SIG-M5 (cell line): ENCODE data around the gene FCN3.
"Not testable (repeated sequence)": the region's sequence is repeated elsewhere in the genome, so short reads cannot be mapped to it uniquely, and the experiment has no call there.

ENCODE experiments used
- DNase-seq: peaks from one replicate; lab custom pipeline; 2025; lab: John Stamatoyannopoulos, UW

FCN3 gene

DNA sequence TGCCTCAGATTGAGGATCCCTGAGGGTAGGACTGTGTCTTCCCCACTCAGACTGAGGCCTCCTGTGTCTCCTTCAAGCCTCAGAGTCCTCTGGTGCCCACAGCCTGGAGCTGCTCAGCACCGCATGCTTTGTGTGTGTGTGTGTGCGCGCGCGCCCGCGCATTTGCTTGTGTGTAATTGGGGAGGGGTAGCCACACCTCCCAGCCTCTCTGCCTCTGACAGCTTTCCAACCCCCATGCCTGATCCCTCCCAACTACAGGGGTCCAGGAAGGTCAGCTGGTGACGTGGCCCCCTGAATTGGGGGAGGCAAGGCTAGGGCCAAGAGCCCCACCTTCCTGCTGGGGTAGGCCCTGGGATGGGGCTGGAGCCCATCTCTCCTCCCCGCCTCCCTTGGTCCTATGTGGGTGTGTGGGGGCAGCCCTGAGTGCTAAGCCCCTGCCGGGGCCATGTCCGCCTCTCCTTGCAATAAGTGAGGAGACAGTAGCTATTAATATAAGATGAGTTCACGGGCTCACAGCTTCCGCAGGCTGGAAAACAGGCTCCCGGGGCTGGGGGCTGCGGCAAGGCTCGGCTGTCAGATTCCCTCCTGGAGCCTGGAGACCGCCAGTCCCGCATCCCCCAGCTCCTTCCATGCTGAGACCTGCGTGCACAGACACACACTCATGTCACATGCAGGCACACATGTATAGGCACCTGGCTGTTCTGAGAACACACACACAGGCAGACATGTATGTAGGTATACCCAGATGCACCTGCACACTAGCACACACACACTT lies 24.8 kb upstream of the FCN3 start:
- no peak for DNase-seq

- DNase-seq = no peak
These were observed 24.0 kb upstream of the FCN3 start for GRCh38 chr1:27398405-27399149.

DNA sequence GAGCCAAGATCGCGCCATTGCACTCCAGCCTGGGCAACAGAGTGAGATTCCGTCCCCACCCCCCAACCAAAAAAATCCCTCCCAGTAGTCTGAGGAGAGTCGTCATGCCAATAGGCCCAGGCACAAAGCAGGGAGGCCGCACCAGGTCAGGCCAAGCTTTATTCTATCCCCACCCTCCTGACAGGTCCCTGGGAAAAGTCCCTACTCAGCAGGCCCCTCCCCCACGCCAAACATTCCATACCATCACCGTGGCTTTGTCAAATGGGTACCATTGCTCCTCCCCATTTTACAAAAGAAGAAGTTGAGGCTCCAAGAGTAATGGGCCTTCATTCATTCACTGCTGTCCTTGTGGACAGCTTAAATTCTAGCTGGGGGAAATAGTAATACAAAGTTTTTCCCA lies 23.1 kb upstream of the FCN3 start:
- DNase-seq = no peak

DNA sequence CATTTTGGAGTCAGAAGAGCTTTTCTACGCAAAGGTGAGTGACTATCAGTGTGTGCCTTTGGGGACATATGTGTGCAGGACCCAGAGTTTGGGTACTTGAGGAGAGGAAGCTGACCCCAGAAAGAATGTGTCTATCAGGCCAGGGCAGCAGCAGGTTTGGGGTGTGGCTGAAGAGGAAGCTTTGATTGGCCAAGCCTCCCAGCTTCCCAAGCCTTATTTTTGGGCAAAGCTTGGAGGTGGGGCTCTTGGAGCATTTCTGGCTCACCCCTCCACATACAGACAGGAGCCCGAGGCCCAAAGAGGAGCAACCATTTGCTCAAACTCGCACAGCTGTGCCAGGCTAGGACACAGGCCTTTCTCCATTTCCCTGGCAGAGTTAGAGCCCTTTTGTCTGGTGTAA lies 22.5 kb upstream of the FCN3 start:
- no peak for DNase-seq

DNA sequence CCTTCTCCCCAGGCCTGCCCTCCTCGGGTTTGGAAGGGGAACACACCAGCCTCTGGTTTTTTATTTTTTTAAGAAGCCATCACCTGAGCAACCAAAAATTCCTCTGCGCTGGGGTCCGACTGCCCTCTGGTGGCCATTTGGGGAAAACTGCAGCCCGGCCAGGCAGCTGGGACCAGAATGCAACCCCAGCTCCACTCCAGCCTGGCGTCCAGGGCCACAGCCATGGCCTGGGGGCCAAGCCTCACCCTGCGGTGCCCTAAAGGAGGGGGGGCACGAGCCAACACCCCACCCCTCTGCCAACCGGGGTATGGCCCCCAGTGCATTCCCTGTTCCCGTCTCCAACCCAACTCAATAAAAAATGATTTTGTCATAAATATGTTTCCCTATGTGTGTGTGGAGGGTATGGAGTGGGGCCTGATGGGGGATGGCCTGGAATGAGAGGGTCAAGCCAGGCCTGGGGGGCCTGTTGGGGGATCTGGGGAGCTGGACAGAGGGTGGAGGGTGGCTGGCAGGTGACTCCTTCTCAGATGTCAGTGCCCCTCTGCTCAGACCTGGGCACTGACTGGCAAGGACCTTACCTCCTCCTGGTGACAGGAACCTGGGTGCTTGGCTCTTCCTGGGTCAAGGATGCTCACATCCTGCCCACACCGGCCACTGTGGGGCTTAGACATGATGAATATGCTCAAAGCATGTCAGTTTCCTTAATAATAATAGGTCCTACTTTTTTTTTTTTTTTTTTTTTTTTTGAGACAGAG lies 21.0 kb upstream of the FCN3 start:
- DNase-seq = no peak

DNA sequence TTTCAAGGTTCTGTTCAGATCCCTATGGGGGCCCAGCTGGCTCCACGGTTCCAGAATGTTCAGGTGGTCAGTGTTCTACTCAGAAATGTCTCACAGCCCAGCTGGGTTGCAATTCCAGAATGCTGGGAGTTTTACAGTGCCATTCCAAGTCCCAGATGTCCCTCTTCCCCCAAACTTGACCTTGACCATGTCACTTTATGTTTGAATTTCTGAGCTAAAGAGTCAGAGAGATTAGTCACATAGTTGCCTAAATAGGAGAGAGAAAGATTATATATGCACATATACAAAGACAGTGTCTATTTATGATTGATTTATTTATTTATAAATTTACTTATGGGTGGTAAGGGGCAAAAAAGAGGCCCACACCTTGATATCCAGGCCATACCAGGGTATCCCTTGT lies 20.3 kb upstream of the FCN3 start:
- no peak for DNase-seq

- DNase-seq = no peak
These were observed 19.6 kb upstream of the FCN3 start for GRCh38 chr1:27394282-27394658.

DNA sequence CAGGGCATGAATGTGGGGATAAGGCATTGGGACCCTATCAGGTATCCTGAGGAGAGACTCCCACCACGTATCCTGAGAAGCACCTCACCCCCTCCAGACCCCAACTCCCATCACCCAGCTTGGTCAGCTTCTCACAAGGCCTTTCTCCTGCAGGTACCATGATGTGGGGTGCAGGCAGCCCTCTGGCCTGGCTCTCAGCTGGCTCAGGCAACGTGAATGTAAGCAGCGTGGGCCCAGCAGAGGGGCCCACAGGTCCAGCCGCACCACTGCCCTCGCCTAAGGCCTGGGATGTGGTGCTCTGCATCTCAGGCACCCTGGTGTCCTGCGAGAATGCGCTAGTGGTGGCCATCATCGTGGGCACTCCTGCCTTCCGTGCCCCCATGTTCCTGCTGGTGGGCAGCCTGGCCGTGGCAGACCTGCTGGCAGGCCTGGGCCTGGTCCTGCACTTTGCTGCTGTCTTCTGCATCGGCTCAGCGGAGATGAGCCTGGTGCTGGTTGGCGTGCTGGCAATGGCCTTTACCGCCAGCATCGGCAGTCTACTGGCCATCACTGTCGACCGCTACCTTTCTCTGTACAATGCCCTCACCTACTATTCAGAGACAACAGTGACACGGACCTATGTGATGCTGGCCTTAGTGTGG lies 19.1 kb upstream of the FCN3 start:
- no peak for DNase-seq

GRCh38 chr1:27392778-27393635 lies 18.4 kb upstream of the FCN3 start:
- no peak for DNase-seq

- peak; percentile 51 for DNase-seq
These were observed 17.6 kb upstream of the FCN3 start, which contains the start of gene GPR3 for GRCh38 chr1:27392096-27392777. Gene GPR3, plus strand, starts transcription at chr1:27392622. Its CDS starts 1,177 bp downstream, at chr1:27393799.

DNA sequence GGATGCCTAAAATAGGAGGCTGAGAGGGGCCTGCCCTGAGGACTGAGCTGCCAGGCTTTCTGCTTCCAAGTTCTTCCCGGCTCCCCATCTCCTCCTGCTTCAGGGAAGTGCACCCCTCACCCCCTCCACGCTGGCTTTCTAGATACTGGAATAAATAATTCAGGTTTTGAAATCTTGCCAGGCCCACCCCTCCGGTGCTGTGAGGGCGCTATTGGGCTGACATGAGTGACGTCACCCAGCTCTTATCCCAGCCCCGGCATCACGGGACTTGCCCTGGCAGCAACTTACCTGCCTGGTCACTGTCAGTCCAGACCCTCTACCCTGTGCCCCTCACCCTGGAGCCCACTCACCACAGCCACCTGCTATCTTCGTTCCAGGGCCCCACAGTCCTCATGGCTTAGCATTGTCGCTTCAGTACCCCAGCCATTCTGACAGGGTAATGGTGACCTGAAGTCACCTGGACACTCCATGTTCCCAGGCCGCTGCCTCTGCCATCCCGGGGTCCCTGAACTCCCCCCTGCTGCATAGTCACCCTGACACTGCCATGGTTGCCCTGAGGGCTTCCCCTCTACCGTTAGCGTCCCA lies 17.0 kb upstream of the FCN3 start:
- no peak for DNase-seq

DNA sequence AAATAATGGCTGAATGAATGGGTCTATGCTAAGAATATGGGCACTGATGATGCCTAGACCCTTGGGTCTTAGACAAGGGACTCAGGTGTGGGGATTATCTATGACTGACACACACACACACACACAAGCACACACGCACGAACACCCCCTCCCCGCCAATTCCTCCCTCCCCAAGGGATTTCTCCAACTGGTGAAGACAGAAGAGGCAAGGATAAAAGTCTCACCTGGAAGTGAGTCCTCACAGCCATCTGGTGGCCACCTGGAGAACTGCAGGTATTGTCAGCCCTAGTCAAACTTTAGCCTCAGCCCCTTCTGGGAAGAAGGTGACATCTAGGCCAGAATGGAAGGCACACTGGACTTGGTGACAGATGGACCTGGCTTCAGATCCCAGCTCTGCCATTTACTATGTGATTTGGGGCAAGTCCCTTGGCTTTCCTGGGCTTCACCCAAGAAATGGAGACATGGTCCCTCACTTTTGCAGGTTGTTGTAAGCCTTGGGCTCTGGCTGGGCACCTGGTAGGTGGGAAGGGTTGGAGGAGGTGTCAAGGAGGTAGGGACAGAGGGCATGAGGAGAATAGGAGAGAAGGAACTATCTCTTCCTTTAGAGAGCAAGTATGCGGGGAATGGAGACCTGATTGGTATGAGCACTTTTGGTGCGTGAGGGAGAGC lies 13.8 kb upstream of the FCN3 start:
- no peak for DNase-seq

GRCh38 chr1:27384797-27385196 lies 10.2 kb upstream of the FCN3 start:
- DNase-seq = not testable (repeated sequence)

DNA sequence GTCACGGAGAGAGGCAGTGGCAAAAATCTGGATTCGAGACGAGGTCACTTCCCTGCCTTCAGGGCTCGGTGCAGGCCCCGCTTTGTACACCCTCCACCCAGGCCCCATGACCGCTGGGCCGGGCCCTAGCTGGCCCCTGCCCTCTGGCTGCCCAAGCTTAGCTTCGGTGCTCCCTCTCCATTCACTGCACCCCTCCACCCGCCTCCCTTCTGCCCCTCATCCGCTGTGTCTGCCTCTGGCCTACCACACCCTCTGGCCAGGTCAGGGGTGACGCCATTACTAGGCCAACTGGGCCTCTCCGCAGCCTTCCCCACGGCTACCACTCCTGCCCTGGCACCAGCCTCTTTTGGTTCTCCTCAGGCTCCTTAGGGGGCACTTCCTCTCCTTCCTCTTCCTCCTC lies 9.0 kb upstream of the FCN3 start:
- no peak for DNase-seq

DNA sequence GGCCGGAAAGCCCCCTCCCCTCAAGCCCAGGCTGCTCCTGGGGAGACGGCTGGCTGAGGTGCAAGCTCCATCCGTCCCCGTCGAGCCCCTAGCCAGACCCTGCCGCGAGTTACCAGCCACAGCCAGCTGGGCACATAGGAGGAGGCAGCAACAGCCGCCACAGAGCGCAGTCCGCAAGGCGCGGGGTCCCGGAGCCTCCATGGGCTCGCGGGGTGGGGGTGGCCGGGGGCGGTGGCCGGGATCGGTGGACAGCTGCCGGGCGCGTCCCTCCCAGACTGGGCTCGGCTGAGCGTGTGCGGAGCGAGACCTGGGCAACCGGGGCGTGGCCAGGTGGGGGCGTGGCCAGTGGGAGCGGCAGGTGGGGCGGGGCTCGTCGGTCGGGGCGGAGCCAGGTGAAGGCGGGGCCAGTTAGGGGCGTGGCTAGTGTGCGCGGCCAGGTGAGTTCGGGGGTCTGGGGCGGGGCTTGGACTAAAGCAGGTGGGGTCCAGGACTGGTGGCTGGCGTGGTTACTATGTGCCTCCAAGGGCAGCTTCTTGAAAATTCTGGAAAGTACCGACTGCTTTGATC lies 8.5 kb upstream of the FCN3 start, which contains the start of gene CD164L2:
Gene CD164L2, minus strand, starts transcription at position 295 of the 567 bp plus-strand sequence. Its CDS starts 94 bp downstream, at position 201.
- no peak for DNase-seq

DNA sequence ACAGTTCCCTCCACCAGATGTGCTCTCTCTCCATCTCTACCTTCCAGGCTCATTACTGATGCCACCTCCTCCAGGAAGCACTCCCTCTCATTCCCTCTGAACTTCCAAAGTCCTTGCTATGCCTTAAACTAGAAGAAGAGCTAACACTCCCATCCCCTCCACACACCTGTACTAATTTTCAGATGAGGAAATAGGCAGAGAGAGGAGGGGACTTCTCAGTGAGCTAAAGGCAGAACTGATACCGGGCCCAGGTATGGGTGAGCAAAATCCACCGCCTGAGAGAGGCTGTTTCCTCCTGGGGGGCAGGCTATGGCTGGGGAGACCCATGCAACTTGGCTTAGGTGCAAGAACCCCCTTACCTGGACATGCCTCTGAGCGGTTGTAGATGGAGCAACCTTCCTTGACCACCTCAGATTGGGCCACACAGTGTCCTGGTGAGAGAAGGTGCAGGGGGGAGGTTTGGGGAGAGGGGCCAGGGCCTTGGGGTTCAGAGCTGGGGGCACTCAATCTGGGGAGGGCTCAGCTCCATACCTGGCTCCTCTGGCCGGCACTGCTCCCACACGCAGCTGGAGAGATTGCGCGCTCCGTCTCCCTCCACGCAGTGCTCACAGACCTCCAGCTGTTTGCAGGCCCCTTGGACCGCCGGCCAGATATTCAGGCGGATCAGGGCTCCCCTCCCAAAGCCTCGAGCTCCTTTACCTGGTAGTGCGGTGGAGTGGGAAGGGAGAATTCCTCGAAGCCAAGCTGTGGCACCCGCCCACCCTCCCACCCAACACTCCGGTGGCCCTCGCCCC lies 7.5 kb upstream of the FCN3 start:
- DNase-seq = no peak

GRCh38 chr1:27380766-27381733 lies 6.4 kb upstream of the FCN3 start:
- no peak for DNase-seq
